IPS-18c (cell line): ENCODE results near the gene EYA4.

ENCODE experiments used
- H3K4me3 ChIP-seq: 2 replicates; pipeline ENCODE4 v1.7.0; 2013; ENCODE audit warnings: low read depth, mild to moderate bottlenecking, low read length, moderate library complexity; ENCODE audit not compliant: insufficient read depth
- H3K9me3 ChIP-seq: one replicate; pipeline ENCODE4 v1.6.1; 2013; ENCODE audit warnings: mild to moderate bottlenecking, low read length, moderate library complexity; ENCODE audit not compliant: control insufficient read depth, insufficient read depth

The EYA4 gene

GRCh38 chr6:133404151-133404550 lies 163.0 kb downstream of the EYA4 start:
- Histone ChIP-seq H3K4me3 (no peak overlapping the region), H3K9me3 (no peaks in the 10 kb centered on the region)

DNA sequence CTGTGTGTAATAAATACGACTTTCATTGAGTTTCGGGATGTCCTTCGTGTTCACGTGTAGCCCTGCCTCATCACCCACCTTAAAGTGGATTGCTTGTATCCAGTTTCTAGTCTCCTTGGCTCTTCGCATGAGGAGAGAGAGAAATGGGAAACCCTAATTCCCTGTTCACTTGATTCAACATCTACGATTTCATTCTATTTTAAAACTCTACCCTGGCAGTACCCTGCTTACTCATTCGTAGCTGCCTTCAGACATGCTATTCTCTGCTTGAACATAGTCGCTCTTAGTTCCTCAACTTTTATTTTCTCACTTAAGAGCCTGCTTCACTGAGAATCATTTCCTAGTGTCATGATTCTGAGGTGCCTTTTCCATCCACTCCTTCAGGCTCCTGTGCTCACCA lies 163.6 kb downstream of the EYA4 start:
- Histone ChIP-seq H3K4me3 (no peak overlapping the region), H3K9me3 (no peaks in the 10 kb centered on the region)

GRCh38 chr6:133407320-133408100 lies 166.4 kb downstream of the EYA4 start:
- Histone ChIP-seq H3K9me3 (no peaks in the 10 kb centered on the region), H3K4me3 (no peak overlapping the region)

DNA sequence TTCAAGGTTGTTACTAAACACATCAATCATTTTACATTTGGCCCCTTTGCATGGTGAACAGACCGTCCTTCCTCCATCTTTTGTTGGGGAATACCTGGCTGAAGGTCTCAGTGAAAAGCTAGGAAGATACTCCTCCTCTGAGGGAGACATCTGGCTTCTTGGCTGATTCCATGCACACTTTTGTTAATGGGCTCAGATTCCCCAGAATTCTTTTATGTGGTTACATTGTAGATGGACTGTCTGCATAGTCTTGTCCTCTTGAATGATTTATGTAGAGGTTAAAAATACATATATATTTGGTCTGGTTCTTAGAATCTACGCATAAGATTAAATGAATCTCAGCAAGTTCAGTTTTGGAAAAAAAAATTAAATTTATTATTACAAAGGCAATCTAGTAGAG lies 167.0 kb downstream of the EYA4 start:
- no peak overlapping the region for H3K4me3 ChIP-seq

DNA sequence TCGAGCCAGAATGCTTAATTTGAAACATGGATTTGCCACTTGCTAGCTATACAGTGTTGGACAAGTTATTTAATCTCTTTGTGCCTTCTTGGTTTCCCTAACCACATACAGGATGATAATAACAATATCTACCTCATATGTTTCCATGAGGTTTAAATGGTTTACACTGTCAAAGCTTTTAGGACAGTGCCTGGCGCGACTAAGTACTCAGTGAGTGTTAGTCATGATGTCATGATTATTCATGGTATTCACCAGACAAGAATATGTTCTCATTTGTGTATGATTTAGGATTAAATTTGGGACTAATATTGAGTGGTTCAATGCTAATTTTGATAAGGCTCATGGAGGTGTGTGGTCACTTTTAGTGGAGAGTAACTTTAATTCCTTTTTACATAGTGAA lies 167.4 kb downstream of the EYA4 start:
- Histone ChIP-seq H3K9me3 (no peaks in the 10 kb centered on the region), H3K4me3 (no peak overlapping the region)

More for the DNA sequence above, 167.0 kb downstream of the EYA4 start:
- H3K9me3 ChIP-seq = no peaks in the 10 kb centered on the region

GRCh38 chr6:133410638-133411435 lies 169.7 kb downstream of the EYA4 start:
- no peak overlapping the region for H3K4me3 ChIP-seq
- no peaks in the 10 kb centered on the region for H3K9me3 ChIP-seq

- H3K4me3 ChIP-seq = no peak overlapping the region
- H3K9me3 ChIP-seq = no peaks in the 10 kb centered on the region
These were observed 170.6 kb downstream of the EYA4 start for GRCh38 chr6:133411757-133412156.

GRCh38 chr6:133415262-133415661 lies 174.1 kb downstream of the EYA4 start:
- no peaks in the 10 kb centered on the region for H3K9me3 ChIP-seq
- no peak overlapping the region for H3K4me3 ChIP-seq

GRCh38 chr6:133418108-133418507 lies 177.0 kb downstream of the EYA4 start:
- Histone ChIP-seq H3K4me3 (no peak overlapping the region), H3K9me3 (no peaks in the 10 kb centered on the region)

DNA sequence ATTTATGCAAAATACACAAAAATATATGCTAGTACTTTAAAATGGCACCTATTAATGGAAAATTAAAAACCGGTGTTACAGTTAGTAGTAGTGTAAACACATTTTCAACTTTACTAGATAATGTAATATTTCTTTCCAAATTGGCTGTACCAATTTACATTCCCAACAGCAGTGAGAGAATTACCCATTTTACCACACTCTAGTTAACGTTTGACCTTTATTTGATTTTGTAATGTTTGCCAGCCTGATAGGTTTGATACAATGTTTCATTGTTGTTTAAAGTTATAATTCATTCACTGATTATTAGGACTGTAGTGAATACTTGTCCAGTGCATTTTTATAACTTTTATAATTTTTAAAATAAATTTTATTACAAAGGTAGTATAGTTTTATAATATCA lies 182.1 kb downstream of the EYA4 start:
- H3K4me3 ChIP-seq = no peak overlapping the region
- no peaks in the 10 kb centered on the region for H3K9me3 ChIP-seq

GRCh38 chr6:133424359-133424758 lies 183.2 kb downstream of the EYA4 start:
- Histone ChIP-seq H3K4me3 (no peak overlapping the region), H3K9me3 (no peaks in the 10 kb centered on the region)

GRCh38 chr6:133426038-133426437 lies 184.9 kb downstream of the EYA4 start:
- Histone ChIP-seq H3K9me3 (peaks cover 2% of the 10 kb centered on the region), H3K4me3 (no peak overlapping the region)

DNA sequence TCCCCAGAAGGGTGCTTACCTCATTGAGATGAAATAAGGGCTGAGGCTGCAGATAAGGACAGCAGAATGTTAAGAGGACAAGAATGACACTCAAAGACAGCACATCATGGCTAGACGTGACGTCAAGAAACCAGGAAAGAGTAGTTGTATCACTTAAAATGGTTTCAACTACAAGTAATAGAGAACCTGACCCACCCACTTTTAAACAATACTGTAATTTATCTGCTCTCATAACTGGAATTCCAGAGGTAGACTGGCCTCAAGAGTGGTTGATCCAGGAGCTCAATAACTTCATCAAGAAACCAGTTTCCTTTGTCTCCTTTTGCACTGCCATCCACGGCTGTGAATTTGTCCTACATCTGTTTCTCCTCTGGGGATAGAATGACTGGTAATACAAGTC lies 187.1 kb downstream of the EYA4 start:
- peaks cover 2% of the 10 kb centered on the region for H3K9me3 ChIP-seq

DNA sequence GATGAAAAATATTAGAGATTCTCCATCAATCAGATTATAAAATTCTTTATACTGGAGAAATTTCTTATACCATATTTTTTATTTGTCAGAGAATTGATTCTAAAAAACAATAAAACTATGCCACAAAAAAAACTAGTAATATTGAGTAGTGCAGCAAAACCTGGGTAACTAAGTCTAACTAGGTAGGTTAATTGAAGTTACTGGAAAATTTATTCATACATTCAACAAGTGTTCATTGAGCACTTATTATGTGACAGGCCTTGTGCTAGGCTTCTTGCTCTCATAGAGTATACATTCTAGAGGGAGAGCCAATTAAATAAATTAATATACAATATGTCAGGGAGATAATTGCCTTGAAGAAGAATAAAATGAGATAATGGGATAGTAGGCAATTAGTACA lies 189.4 kb downstream of the EYA4 start:
- H3K4me3 ChIP-seq = no peak overlapping the region
- H3K9me3 ChIP-seq = peaks cover 2% of the 10 kb centered on the region

More for the DNA sequence above, 187.1 kb downstream of the EYA4 start:
- no peak overlapping the region for H3K4me3 ChIP-seq

- no peak overlapping the region for H3K4me3 ChIP-seq
These were observed 189.9 kb downstream of the EYA4 start for GRCh38 chr6:133431031-133431430.

GRCh38 chr6:133432021-133432989 lies 191.1 kb downstream of the EYA4 start:
- peaks cover 2% of the 10 kb centered on the region for H3K9me3 ChIP-seq
- no peak overlapping the region for H3K4me3 ChIP-seq

More at GRCh38 chr6:133431031-133431430, 189.9 kb downstream of the EYA4 start:
- H3K9me3 ChIP-seq = peaks cover 2% of the 10 kb centered on the region

- H3K9me3 ChIP-seq = peaks cover 2% of the 10 kb centered on the region
- H3K4me3 ChIP-seq = no peak overlapping the region
These were observed 194.0 kb downstream of the EYA4 start for GRCh38 chr6:133435065-133435728.
